ENCODE data around the gene KANSL2. TPM values are rescaled to one million over a fixed set of nuclear protein-coding genes. Genes with fewer than 3 reads are reported as not detected.
"Not testable (repeated sequence)": the region's sequence is repeated elsewhere in the genome, so short reads cannot be mapped to it uniquely, and the experiment has no call there.

The KANSL2 gene
- total RNA-seq, 1 donor from 2014 or later: 38.3 TPM

GRCh38 chr12:48668996-48669395 lies 13.0 kb downstream of the KANSL2 start:
- no peak overlapping the region for H3K27ac ChIP-seq
- H3K4me3 ChIP-seq: no peak overlapping the region
- no peaks in the 10 kb centered on the region for H3K9me3 ChIP-seq
- intact Hi-C loops (cut with DNase I): no loop called here
- TF ChIP-seq CTCF (IDR thresholded peaks at IDR 0.05): no peak
- peaks cover 100% of the 10 kb centered on the region for H3K36me3 ChIP-seq
- no peaks in the 10 kb centered on the region for H3K4me1 ChIP-seq
- ATAC-seq (no peak), DNase-seq (no peak)
- H3K27me3 ChIP-seq (ENCODE audit: low read depth): no peaks in the 10 kb centered on the region

GRCh38 chr12:48659863-48660262 lies 22.2 kb downstream of the KANSL2 start:
- intact Hi-C loops (cut with DNase I): no loop called here
- no peaks in the 10 kb centered on the region for H3K27me3 ChIP-seq (ENCODE audit: low read depth)
- ATAC-seq (no peak), DNase-seq (no peak)
- H3K4me3 ChIP-seq: no peak overlapping the region
- no peak overlapping the region for H3K27ac ChIP-seq
- H3K4me1 ChIP-seq: no peaks in the 10 kb centered on the region
- H3K9me3 ChIP-seq: no peaks in the 10 kb centered on the region
- H3K36me3 ChIP-seq: peaks cover 100% of the 10 kb centered on the region
- no peak for TF ChIP-seq CTCF (IDR thresholded peaks at IDR 0.05)

GRCh38 chr12:48651681-48652080 lies 30.4 kb downstream of the KANSL2 start:
- Histone ChIP-seq H3K4me3 (no peak overlapping the region), H3K4me1 (no peaks in the 10 kb centered on the region), H3K36me3 (peaks cover 77% of the 10 kb centered on the region), H3K27me3 (ENCODE audit: low read depth) (no peaks in the 10 kb centered on the region), H3K9me3 (no peaks in the 10 kb centered on the region), H3K27ac (no peak overlapping the region)
- no peak for ATAC-seq
- TF ChIP-seq CTCF (IDR thresholded peaks at IDR 0.05): no peak
- DNase-seq: no peak
- intact Hi-C loops (cut with DNase I): no loop called here

- peaks cover 21% of the 10 kb centered on the region for H3K36me3 ChIP-seq
- H3K9me3 ChIP-seq; H3K4me3 ChIP-seq; DNase-seq; H3K27ac ChIP-seq; H3K27me3 ChIP-seq (ENCODE audit: low read depth); ATAC-seq; H3K4me1 ChIP-seq; intact Hi-C loops (cut with DNase I): not testable (repeated sequence)
Measured at GRCh38 chr12:48645354-48645753, 36.7 kb downstream of the KANSL2 start.

- Histone ChIP-seq H3K36me3 (peaks cover 5% of the 10 kb centered on the region), H3K4me3 (no peak overlapping the region), H3K27ac (no peak overlapping the region), H3K4me1 (no peaks in the 10 kb centered on the region), H3K27me3 (ENCODE audit: low read depth) (no peaks in the 10 kb centered on the region), H3K9me3 (no peaks in the 10 kb centered on the region)
- no peak for TF ChIP-seq CTCF (IDR thresholded peaks at IDR 0.05)
- DNase-seq (no peak), ATAC-seq (no peak)
- intact Hi-C loops (cut with DNase I): no loop called here
Measured at GRCh38 chr12:48643011-48643410, 39.0 kb downstream of the KANSL2 start.

GRCh38 chr12:48641752-48642555 lies 40.1 kb downstream of the KANSL2 start:
- H3K4me3 ChIP-seq; H3K27ac ChIP-seq; intact Hi-C loops (cut with DNase I); H3K4me1 ChIP-seq; H3K36me3 ChIP-seq; H3K9me3 ChIP-seq; DNase-seq; ATAC-seq; H3K27me3 ChIP-seq (ENCODE audit: low read depth): not testable (repeated sequence)
